Sigmoid colon (tissue), 7 donors: ENCODE measurements around the gene COL25A1. TPM values are rescaled to one million over a fixed set of nuclear protein-coding genes. Genes with fewer than 3 reads are reported as not detected.

ENCODE experiments used
- DNase-seq: peaks from one replicate; pipeline ENCODE4 v3.0.0-alpha.2; 2019
- H3K27ac ChIP-seq, 4 donors: fragments of 200-600 bp; sonication (generic); one replicate each; pipeline ENCODE4 v1.5.1; 2016 to 2019; ENCODE audit warnings: mild to moderate bottlenecking in 1 of 4
- H3K27me3 ChIP-seq, 3 donors: fragments of 200-600 bp; sonication (generic); one replicate each; pipeline ENCODE4 v1.5.1; 2019; ENCODE audit warnings: mild to moderate bottlenecking in 1 of 3
- H3K36me3 ChIP-seq, 4 donors: fragments of 200-600 bp; sonication (generic); one replicate each; pipeline ENCODE4 v1.5.1; 2016 to 2019
- H3K4me1 ChIP-seq, 4 donors: fragments of 200-600 bp; sonication (generic); one replicate each; pipeline ENCODE4 v1.5.1; 2017 to 2019
- H3K4me3 ChIP-seq, 4 donors: fragments of 200-600 bp; sonication (generic); one replicate each; pipeline ENCODE4 v1.5.1; 2017 to 2019; ENCODE audit warnings: mild to moderate bottlenecking in 2 of 4, moderate library complexity in 1 of 4
- H3K9me3 ChIP-seq, 4 donors: fragments of 200-600 bp in 3 of 4; sonication (generic) in 3 of 4; one replicate each; pipeline versions ENCODE4 v1.5.1 to v1.6.1; 2013 to 2019
- EP300 ChIP-seq, 4 donors: sonication (generic); formaldehyde crosslinking; IDR thresholded peaks; one replicate each; pipeline ENCODE4 v1.6.1; 2017; ENCODE audit warnings: antibody characterized with exemption in 4 of 4
- POLR2A ChIP-seq, 2 donors: fragments of 450-650 bp; IDR thresholded peaks; one replicate each; pipeline ENCODE4 v1.6.1; 2016; ENCODE audit warnings: antibody characterized with exemption in 2 of 2, mild to moderate bottlenecking in 2 of 2, moderate library complexity in 2 of 2
- POLR2AphosphoS5 ChIP-seq, 4 donors: sonication (generic); formaldehyde crosslinking; IDR thresholded peaks; one replicate each; pipeline ENCODE4 v1.6.1; 2017; ENCODE audit warnings: antibody characterized with exemption in 4 of 4
- WGBS, 2 donors: extraction: QIAGEN DNeasy Blood & Tissue Kit; methylation state at CpG; one replicate each; pipeline ENCODE4 v1.1.7; 2013; 5-methylcytosine and 5-hydroxymethylcytosine counted together
- intact Hi-C: fragments of 100-400 bp; cut with DNase I; formaldehyde crosslinking; loops from one replicate; pipeline ENCODE4 v1.15.1; 2023
- polyA plus RNA-seq, 3 donors: library from polyadenylated mRNA; stranded (reverse); fragments of 200-250 nt; gene quantifications; one replicate each; pipeline ENCODE4 v1.2.3, GENCODE V29; 2013
- total RNA-seq, 4 donors: library from RNA; depleted of rRNA; stranded (reverse); fragments of >200 nt; gene quantifications; one replicate each; pipeline ENCODE4 v1.1.0, GENCODE V29; 2016
- TF ChIP-seq, protein P1 (sequence below), 4 experiments: fragments of 450-650 bp in 3 of 4; fragments of 200-600 bp in 1 of 4; IDR thresholded peaks; one replicate each; pipeline ENCODE4 v1.5.1; 2016 to 2019; ENCODE audit warnings: antibody characterized with exemption in 4 of 4, mild to moderate bottlenecking in 3 of 4, moderate library complexity in 2 of 4
- donor health status: healthy with polysubstance abuse.
- donor health status: Bipolar disorder and iron deficiency.
- donor health status: healthy.

COL25A1 gene
- total and polyA plus RNA-seq, 7 donors = 0.15 to 1.4 (median 0.41) TPM; not detected in 2

GRCh38 chr4:109134921-109135320 lies 167.5 kb downstream of the COL25A1 start:
- intact Hi-C loops = no loop called here

DNA sequence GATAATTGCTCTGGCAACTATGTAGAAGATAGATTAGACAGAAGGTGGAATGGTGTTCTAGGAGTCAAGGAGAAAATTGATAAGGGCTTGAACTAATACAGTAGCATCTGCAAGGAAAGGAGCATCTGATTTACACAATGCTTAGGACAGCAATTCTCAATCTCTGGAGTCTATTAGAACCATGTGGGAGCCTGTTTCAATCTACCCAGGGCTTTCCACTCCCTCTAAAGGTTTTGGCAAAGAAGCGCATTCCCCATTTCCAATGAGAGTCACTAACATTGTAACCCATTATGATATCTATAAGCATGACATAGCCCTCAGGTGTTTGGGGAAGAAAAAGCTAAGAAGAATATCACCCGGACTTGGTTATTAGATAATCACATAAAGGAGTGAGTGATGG lies 168.2 kb downstream of the COL25A1 start:
- TF ChIP-seq POLR2A (IDR thresholded peaks at IDR 0.05) (no peak), POLR2AphosphoS5 (IDR thresholded peaks at IDR 0.05) (no peak), EP300 (IDR thresholded peaks at IDR 0.05) (no peak)
- TF ChIP-seq, protein P1, sequence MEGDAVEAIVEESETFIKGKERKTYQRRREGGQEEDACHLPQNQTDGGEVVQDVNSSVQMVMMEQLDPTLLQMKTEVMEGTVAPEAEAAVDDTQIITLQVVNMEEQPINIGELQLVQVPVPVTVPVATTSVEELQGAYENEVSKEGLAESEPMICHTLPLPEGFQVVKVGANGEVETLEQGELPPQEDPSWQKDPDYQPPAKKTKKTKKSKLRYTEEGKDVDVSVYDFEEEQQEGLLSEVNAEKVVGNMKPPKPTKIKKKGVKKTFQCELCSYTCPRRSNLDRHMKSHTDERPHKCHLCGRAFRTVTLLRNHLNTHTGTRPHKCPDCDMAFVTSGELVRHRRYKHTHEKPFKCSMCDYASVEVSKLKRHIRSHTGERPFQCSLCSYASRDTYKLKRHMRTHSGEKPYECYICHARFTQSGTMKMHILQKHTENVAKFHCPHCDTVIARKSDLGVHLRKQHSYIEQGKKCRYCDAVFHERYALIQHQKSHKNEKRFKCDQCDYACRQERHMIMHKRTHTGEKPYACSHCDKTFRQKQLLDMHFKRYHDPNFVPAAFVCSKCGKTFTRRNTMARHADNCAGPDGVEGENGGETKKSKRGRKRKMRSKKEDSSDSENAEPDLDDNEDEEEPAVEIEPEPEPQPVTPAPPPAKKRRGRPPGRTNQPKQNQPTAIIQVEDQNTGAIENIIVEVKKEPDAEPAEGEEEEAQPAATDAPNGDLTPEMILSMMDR (IDR thresholded peaks at IDR 0.05) = no peak

More at GRCh38 chr4:109134921-109135320, 167.5 kb downstream of the COL25A1 start:
- H3K4me3 ChIP-seq = no peak overlapping the region
- TF ChIP-seq, protein P1 (IDR thresholded peaks at IDR 0.05) = no peak
- TF ChIP-seq POLR2A (IDR thresholded peaks at IDR 0.05) (no peak), POLR2AphosphoS5 (IDR thresholded peaks at IDR 0.05) (no peak), EP300 (IDR thresholded peaks at IDR 0.05) (no peak)
- DNase-seq = no peak
- no peaks in the 10 kb centered on the region for H3K36me3 ChIP-seq
- H3K9me3 ChIP-seq = no peaks in the 10 kb centered on the region
- H3K4me1 ChIP-seq = no peaks in the 10 kb centered on the region
- H3K27me3 ChIP-seq = no peaks in the 10 kb centered on the region
- H3K27ac ChIP-seq = no peak overlapping the region

GRCh38 chr4:109131559-109131958 lies 170.9 kb downstream of the COL25A1 start:
- Histone ChIP-seq H3K27ac (no peak overlapping the region), H3K27me3 (no peaks in the 10 kb centered on the region), H3K4me1 (no peaks in the 10 kb centered on the region), H3K9me3 (no peaks in the 10 kb centered on the region), H3K36me3 (no peaks in the 10 kb centered on the region), H3K4me3 (no peak overlapping the region)
- DNase-seq = no peak
- WGBS, 2 donors = 77 to 85% methylated on average over 6 of the region's 6 CpGs
- intact Hi-C loops = no loop called here
- TF ChIP-seq POLR2A (IDR thresholded peaks at IDR 0.05) (no peak), EP300 (IDR thresholded peaks at IDR 0.05) (no peak), POLR2AphosphoS5 (IDR thresholded peaks at IDR 0.05) (no peak)
- TF ChIP-seq, protein P1 (IDR thresholded peaks at IDR 0.05) = no peak

More for the DNA sequence above, 168.2 kb downstream of the COL25A1 start:
- intact Hi-C loops = no loop called here
- Histone ChIP-seq H3K27ac (no peak overlapping the region), H3K9me3 (no peaks in the 10 kb centered on the region), H3K4me1 (no peaks in the 10 kb centered on the region), H3K36me3 (no peaks in the 10 kb centered on the region), H3K4me3 (no peak overlapping the region), H3K27me3 (no peaks in the 10 kb centered on the region)
- WGBS, 2 donors = 89 to 94% methylated on average over 2 of the region's 2 CpGs
- DNase-seq = no peak

GRCh38 chr4:109128589-109128988 lies 173.9 kb downstream of the COL25A1 start:
- TF ChIP-seq EP300 (IDR thresholded peaks at IDR 0.05) (no peak), POLR2AphosphoS5 (IDR thresholded peaks at IDR 0.05) (no peak), POLR2A (IDR thresholded peaks at IDR 0.05) (no peak)
- TF ChIP-seq, protein P1 (IDR thresholded peaks at IDR 0.05) = no peak
- no peak overlapping the region for H3K4me3 ChIP-seq
- WGBS, 2 donors = 74 to 81% methylated on average over 2 of the region's 2 CpGs
- intact Hi-C loops = no loop called here
- no peaks in the 10 kb centered on the region for H3K9me3 ChIP-seq
- no peaks in the 10 kb centered on the region for H3K27me3 ChIP-seq
- no peaks in the 10 kb centered on the region for H3K36me3 ChIP-seq
- H3K4me1 ChIP-seq = no peaks in the 10 kb centered on the region
- H3K27ac ChIP-seq = no peak overlapping the region
- DNase-seq = no peak

DNA sequence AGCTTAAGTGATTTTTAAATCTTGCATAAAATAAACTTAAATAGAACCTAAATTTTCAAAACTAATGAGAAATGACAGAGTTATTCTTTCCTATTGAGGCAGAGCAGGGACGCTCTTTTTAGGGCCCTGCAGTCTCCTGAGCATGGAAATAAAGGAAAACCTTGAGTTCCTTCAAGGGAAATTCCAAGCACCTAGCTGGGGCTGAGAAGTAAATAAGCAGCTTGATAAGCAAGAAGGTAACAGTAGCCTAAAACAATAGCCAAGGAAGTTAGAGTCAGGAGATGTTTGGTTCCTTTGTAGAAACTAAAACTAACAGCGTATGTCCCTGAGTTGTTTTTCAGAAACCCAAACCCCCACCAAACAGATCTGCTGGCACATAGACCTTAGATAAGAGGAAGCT lies 174.6 kb downstream of the COL25A1 start:
- TF ChIP-seq POLR2AphosphoS5 (IDR thresholded peaks at IDR 0.05) = no peak
- no peak for TF ChIP-seq POLR2A (IDR thresholded peaks at IDR 0.05)
- TF ChIP-seq, protein P1 (IDR thresholded peaks at IDR 0.05) = no peak
- TF ChIP-seq EP300 (IDR thresholded peaks at IDR 0.05) = no peak
- WGBS, 2 donors = 71 to 76% methylated on average over 2 of the region's 2 CpGs
- no peak for DNase-seq
- Histone ChIP-seq H3K9me3 (no peaks in the 10 kb centered on the region), H3K4me1 (no peaks in the 10 kb centered on the region), H3K27me3 (no peaks in the 10 kb centered on the region), H3K27ac (no peak overlapping the region), H3K36me3 (no peaks in the 10 kb centered on the region), H3K4me3 (no peak overlapping the region)
- intact Hi-C loops = no loop called here
